ENCODE data around the gene FAM9C. TPM values are rescaled to one million over a fixed set of nuclear protein-coding genes. Genes with fewer than 3 reads are reported as not detected.
"Not testable (repeated sequence)": the region's sequence is repeated elsewhere in the genome, so short reads cannot be mapped to it uniquely, and the experiment has no call there.

FAM9C gene
- total and polyA plus RNA-seq, 2 donors from 2014 or later, result not detected

DNA sequence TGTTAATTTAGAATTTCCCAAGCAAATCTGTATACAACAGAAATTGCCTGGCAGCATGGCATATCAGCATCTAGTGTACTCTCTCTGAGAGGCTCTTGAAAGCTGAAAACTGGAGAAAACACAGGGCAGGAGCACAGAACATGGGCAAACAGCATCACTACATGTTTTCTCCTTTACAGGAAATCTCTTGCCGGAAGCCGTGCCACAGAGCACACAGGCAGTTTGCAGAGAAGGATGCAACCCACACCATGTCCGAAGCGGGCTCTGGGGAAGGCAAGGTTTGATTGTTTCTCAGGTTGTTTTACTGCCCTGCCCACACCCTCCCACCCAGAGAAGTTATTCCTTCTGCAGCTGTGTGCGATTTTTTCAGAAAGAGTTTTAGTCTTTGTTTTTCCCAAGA, 41.1 kb upstream of the FAM9C start:
- H3K9ac ChIP-seq (ENCODE audit: low read length in 3 of 3), result no peak overlapping the region
- H3K9me3 ChIP-seq (ENCODE audit: control insufficient read depth in 2 of 3, insufficient read depth in 1 of 3, low read length in 3 of 3), result no peaks in the 10 kb centered on the region
- DNase-seq (no peak), FAIRE-seq (no peak)
- H3K4me1 ChIP-seq (ENCODE audit: control insufficient read depth in 2 of 3, insufficient read depth in 2 of 3, low read depth in 1 of 3, low read length in 3 of 3), result peaks cover 2 to 8% (median 4%) of the 10 kb centered on the region in 3 donors
- no peaks in the 10 kb centered on the region for H3K27me3 ChIP-seq (ENCODE audit: control insufficient read depth, insufficient read depth, low read length)
- H3K4me3 ChIP-seq (ENCODE audit: low read length in 3 of 3), result no peak overlapping the region
- no peaks in the 10 kb centered on the region for H3K36me3 ChIP-seq (ENCODE audit: control insufficient read depth in 2 of 3, insufficient read depth in 3 of 3, low read length in 3 of 3)
- TF ChIP-seq, protein P1, sequence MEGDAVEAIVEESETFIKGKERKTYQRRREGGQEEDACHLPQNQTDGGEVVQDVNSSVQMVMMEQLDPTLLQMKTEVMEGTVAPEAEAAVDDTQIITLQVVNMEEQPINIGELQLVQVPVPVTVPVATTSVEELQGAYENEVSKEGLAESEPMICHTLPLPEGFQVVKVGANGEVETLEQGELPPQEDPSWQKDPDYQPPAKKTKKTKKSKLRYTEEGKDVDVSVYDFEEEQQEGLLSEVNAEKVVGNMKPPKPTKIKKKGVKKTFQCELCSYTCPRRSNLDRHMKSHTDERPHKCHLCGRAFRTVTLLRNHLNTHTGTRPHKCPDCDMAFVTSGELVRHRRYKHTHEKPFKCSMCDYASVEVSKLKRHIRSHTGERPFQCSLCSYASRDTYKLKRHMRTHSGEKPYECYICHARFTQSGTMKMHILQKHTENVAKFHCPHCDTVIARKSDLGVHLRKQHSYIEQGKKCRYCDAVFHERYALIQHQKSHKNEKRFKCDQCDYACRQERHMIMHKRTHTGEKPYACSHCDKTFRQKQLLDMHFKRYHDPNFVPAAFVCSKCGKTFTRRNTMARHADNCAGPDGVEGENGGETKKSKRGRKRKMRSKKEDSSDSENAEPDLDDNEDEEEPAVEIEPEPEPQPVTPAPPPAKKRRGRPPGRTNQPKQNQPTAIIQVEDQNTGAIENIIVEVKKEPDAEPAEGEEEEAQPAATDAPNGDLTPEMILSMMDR (IDR thresholded peaks at IDR 0.05; ENCODE audit: borderline replicate concordance, extremely low read depth, insufficient read depth), result no peak
- no peak overlapping the region for H3K27ac ChIP-seq (ENCODE audit: low read depth in 2 of 2, low read length in 2 of 2)
- intact Hi-C loops (cut with DNase I), result no loop called here

DNA sequence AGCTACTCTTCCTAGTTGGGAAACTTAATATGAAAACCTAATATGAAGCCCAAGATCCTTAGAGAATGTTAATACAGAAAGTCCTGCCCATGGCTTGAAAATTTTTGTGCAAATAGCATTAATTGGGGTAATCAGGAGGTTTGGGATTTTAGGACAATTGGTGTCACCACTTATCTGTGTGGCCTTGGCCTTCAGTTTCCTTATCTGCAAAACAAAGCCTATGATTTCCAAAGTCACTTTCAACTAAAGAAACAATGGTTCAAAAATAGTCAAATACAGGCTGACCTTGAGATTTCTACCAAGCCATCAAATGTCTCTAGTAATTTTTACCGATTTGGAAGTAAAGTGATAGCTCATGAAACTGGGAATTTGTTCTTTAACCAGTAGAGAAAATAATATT, 40.2 kb upstream of the FAM9C start:
- intact Hi-C loops (cut with DNase I), result no loop called here
- Histone ChIP-seq H3K4me3 (ENCODE audit: low read length in 3 of 3) (no peak overlapping the region), H3K27ac (ENCODE audit: low read depth in 2 of 2, low read length in 2 of 2) (no peak overlapping the region), H3K9ac (ENCODE audit: low read length in 3 of 3) (no peak overlapping the region), H3K9me3 (ENCODE audit: control insufficient read depth in 2 of 3, insufficient read depth in 1 of 3, low read length in 3 of 3) (no peaks in the 10 kb centered on the region), H3K36me3 (ENCODE audit: control insufficient read depth in 2 of 3, insufficient read depth in 3 of 3, low read length in 3 of 3) (no peaks in the 10 kb centered on the region), H3K27me3 (ENCODE audit: control insufficient read depth, insufficient read depth, low read length) (peaks cover 2% of the 10 kb centered on the region), H3K4me1 (ENCODE audit: control insufficient read depth in 2 of 3, insufficient read depth in 2 of 3, low read depth in 1 of 3, low read length in 3 of 3) (peaks cover 2 to 8% (median 4%) of the 10 kb centered on the region in 3 donors)
- TF ChIP-seq, protein P1 (IDR thresholded peaks at IDR 0.05; ENCODE audit: borderline replicate concordance, extremely low read depth, insufficient read depth), result no peak
- DNase-seq (no peak), FAIRE-seq (no peak)

DNA sequence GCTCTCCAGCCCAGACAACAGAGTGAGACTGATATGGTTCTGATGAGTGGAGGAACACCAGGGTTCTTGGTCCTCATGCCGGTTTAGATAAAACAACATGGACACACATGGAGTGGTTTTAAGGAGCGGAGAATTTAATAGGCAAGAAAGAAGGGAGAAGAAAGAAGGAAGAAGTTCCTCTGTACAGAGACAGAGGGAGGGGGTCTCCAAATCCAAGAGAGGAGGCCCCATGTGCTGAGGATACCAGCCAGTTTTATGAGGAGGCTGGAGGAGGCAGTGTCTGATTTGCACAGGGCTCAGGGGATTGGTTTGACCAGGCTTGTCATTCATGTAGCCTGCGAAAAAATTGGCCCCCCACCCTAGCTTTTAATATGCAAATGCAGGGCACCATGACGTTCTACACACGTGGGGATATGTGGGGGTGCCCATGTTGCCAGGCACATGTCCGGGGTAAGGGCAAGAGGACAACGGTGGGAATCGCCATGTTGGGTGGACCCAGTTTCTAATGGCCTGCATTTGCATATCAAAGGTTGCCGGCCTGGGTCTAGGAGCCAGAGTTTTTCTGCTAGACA, 39.4 kb upstream of the FAM9C start:
- intact Hi-C loops (cut with DNase I); DNase-seq; H3K9me3 ChIP-seq (ENCODE audit: control insufficient read depth in 2 of 3, insufficient read depth in 1 of 3, low read length in 3 of 3); H3K4me3 ChIP-seq (ENCODE audit: low read length in 3 of 3); H3K4me1 ChIP-seq (ENCODE audit: control insufficient read depth in 2 of 3, insufficient read depth in 2 of 3, low read depth in 1 of 3, low read length in 3 of 3); H3K27me3 ChIP-seq (ENCODE audit: control insufficient read depth, insufficient read depth, low read length); H3K36me3 ChIP-seq (ENCODE audit: control insufficient read depth in 2 of 3, insufficient read depth in 3 of 3, low read length in 3 of 3); H3K27ac ChIP-seq (ENCODE audit: low read depth in 2 of 2, low read length in 2 of 2); FAIRE-seq; H3K9ac ChIP-seq (ENCODE audit: low read length in 3 of 3): not testable (repeated sequence)

DNA sequence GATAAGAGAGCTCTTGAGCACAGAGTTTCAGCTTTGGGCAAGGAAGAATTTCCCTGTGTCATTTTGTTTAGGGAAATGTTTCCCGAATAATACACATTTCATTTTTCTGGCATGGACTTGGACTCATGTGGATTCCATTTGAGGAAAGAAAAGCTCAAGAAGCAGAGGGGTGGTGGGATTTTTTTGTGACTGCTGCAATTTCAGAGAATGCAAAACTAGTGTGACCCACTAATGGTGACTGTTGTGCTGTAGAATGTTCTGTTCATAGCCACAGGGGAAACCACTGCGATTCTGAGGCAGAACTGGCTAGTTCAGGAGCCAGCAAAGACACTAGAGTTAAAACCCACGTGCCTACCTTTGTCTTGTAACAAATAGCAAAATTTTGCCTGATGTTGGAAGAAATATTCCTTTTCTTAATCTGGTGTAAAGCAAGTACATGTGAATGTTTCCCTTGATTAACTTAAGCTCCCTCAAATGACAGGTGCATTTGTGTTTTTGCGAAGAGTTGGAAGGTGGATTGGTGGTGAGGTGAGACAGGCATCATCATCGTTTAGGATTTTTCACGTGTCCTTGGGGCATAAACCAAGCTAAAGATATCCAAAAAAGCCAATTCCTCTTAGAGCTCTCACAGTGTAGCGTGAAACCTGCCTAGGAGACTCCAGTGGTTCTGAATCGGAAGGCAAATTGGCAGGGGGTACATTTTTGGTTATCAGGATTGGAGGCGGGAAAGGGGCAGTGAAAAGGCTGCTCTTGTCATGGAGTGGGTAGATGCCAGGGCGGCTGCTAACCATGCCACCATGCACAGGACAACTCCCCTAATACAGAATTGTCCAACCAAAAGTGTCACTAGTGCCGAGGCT, 38.0 kb upstream of the FAM9C start:
- no peaks in the 10 kb centered on the region for H3K36me3 ChIP-seq (ENCODE audit: control insufficient read depth in 2 of 3, insufficient read depth in 3 of 3, low read length in 3 of 3)
- intact Hi-C loops (cut with DNase I), result no loop called here
- H3K27me3 ChIP-seq (ENCODE audit: control insufficient read depth, insufficient read depth, low read length), result peaks cover 2% of the 10 kb centered on the region
- TF ChIP-seq, protein P1 (IDR thresholded peaks at IDR 0.05; ENCODE audit: borderline replicate concordance, extremely low read depth, insufficient read depth), result no peak
- peaks cover 2 to 8% (median 6%) of the 10 kb centered on the region in 3 donors for H3K4me1 ChIP-seq (ENCODE audit: control insufficient read depth in 2 of 3, insufficient read depth in 2 of 3, low read depth in 1 of 3, low read length in 3 of 3)
- H3K4me3 ChIP-seq (ENCODE audit: low read length in 3 of 3), result no peak overlapping the region
- DNase-seq (no peak), FAIRE-seq (no peak)
- peak overlapping the region; percentile 6 to 47 for H3K27ac ChIP-seq (ENCODE audit: low read depth in 2 of 2, low read length in 2 of 2)
- no peak overlapping the region for H3K9ac ChIP-seq (ENCODE audit: low read length in 3 of 3)
- no peaks in the 10 kb centered on the region for H3K9me3 ChIP-seq (ENCODE audit: control insufficient read depth in 2 of 3, insufficient read depth in 1 of 3, low read length in 3 of 3)
